HUES6 (cell line): ENCODE results near the gene AFF3.

Source experiments
- H3K27ac ChIP-seq: 2 replicates; pipeline ENCODE4 v1.7.0; 2013; ENCODE audit warnings: low read depth, mild to moderate bottlenecking, low read length, inconsistent platforms
- H3K27me3 ChIP-seq: 2 replicates; pipeline ENCODE4 v1.6.1; 2013; ENCODE audit warnings: low read length; ENCODE audit not compliant: control insufficient read depth, insufficient read depth
- H3K36me3 ChIP-seq: 2 replicates; pipeline ENCODE4 v1.6.1; 2013; ENCODE audit warnings: low read length; ENCODE audit not compliant: control insufficient read depth, insufficient read depth
- H3K4me1 ChIP-seq: 2 replicates; pipeline ENCODE4 v1.6.1; 2013; ENCODE audit warnings: low read length; ENCODE audit not compliant: control insufficient read depth, insufficient read depth
- H3K4me3 ChIP-seq: 2 replicates; pipeline ENCODE4 v1.5.1; 2013; ENCODE audit warnings: low read depth, low read length
- H3K9ac ChIP-seq: one replicate; pipeline ENCODE4 v1.6.1; 2013; ENCODE audit warnings: mild to moderate bottlenecking, low read length
- H3K9me3 ChIP-seq: 2 replicates; pipeline ENCODE4 v1.6.1; 2013; ENCODE audit warnings: low read depth, low read length; ENCODE audit not compliant: control insufficient read depth, insufficient read depth

The AFF3 gene

GRCh38 chr2:100068395-100068794 lies 74.0 kb downstream of the AFF3 start:
- H3K36me3 ChIP-seq: no peaks in the 10 kb centered on the region
- H3K4me1 ChIP-seq: no peaks in the 10 kb centered on the region
- H3K27ac ChIP-seq: no peak overlapping the region
- 0 out of 2 replicates have a peak, but pooled peaks cover 3% of the 10 kb centered on the region for H3K9me3 ChIP-seq
- no peak overlapping the region for H3K9ac ChIP-seq
- H3K27me3 ChIP-seq: no peaks in the 10 kb centered on the region
- H3K4me3 ChIP-seq: no peak overlapping the region

DNA sequence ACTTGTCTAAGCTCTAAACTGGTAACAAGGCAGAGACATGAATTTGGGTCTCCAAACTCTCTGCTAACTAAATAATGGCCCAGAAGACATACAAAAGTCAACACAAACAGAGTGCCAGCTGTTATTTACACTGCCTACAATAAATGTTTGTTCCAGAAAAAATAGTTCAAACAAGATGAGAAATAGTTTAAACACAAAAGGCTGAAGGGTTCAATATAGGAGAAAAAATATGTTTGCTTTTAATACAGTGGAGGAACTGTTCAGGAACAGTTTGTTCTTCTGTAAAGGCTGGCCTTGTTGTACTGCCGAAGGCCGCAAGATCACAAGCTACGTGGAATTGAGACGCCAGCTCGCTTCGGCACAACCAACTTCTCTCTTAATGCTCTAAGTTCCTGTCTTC lies 74.6 kb downstream of the AFF3 start:
- no peak overlapping the region for H3K9ac ChIP-seq
- no peaks in the 10 kb centered on the region for H3K27me3 ChIP-seq
- no peak overlapping the region for H3K4me3 ChIP-seq
- H3K27ac ChIP-seq: no peak overlapping the region
- no peaks in the 10 kb centered on the region for H3K36me3 ChIP-seq
- 0 out of 2 replicates have a peak, but pooled peaks cover 3% of the 10 kb centered on the region for H3K9me3 ChIP-seq
- no peaks in the 10 kb centered on the region for H3K4me1 ChIP-seq

DNA sequence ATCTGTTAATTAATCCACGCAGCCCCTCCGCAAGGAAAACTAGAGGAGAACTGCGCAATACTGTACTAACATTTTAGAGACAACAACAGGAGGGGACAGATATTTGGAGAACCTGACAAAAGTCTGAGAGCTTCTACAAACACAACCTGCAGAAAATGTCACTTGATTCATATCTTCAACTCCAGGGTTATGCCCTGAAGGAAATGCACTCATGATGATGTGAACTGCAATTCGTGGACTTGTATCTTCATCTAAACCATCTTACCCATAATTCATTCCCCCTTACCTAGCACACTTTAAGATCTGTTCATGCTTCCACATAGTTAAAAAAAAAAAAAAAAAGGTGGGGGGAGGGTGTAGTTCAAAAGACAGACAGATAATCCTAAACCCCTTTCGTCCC lies 75.5 kb downstream of the AFF3 start:
- Histone ChIP-seq H3K9me3 (0 out of 2 replicates have a peak, but pooled peaks cover 3% of the 10 kb centered on the region), H3K27ac (no peak overlapping the region), H3K27me3 (no peaks in the 10 kb centered on the region), H3K9ac (no peak overlapping the region), H3K4me3 (no peak overlapping the region), H3K36me3 (no peaks in the 10 kb centered on the region), H3K4me1 (no peaks in the 10 kb centered on the region)

GRCh38 chr2:100066246-100066645 lies 76.1 kb downstream of the AFF3 start:
- Histone ChIP-seq H3K4me3 (no peak overlapping the region), H3K9ac (no peak overlapping the region), H3K27me3 (no peaks in the 10 kb centered on the region), H3K27ac (no peak overlapping the region), H3K4me1 (no peaks in the 10 kb centered on the region), H3K36me3 (no peaks in the 10 kb centered on the region), H3K9me3 (0 out of 2 replicates have a peak, but pooled peaks cover 3% of the 10 kb centered on the region)

DNA sequence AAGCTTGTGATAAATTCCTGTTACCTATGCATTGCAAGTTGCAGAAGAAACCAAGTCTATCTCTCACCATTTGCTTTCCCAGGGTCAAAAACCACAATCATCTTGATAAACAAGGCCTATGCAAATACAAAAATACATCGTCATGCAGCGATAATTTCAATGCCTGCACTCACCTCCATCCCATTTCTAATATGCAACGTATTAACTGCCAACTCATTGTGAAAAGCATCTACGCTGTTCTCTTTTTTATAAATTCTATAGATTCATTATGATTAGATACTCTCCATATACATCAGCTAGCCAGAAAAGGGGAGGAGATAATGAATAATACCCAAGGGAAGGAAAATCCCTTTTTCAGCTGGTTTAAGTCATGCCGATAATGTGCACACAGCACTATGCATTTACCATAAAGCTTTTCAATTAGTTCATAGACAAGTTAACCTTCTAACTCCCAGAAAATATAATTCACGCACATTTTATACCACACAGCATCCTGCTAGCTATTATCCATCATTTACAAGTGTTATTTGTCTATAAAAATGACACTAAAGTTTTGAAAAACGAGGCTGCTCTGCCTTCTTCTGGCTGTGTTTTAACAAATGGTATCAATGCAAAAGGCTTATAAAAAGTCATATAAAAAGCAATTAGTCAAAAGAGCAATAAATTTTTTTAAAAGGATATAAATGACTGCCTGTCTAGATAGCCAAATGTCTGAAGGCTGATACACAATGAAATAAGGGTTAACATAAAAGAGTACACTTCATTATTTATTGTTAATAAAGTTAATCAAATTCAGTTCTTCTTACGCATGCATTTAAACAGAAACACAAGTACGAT lies 77.6 kb downstream of the AFF3 start:
- H3K4me3 ChIP-seq: no peak overlapping the region

DNA sequence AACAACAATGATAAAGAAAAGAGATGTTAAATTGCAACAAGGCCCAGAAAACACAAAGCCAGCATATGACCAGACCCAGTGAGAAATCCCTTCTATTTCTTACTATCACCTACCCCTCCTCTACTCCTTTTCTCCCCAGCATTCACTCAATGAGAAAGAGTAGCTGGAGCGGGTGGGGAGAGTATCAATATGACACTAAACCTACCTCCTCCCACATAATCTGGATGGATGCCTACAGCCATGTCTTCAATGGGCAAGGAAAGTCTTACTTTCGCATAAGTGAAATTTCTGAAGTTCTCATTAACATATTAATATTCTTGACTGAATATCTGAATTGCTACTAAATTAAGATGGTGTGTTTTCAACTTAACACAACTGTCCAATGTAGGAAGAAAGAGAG lies 78.2 kb downstream of the AFF3 start:
- Histone ChIP-seq H3K9ac (no peak overlapping the region), H3K9me3 (0 out of 2 replicates have a peak, but pooled peaks cover 3% of the 10 kb centered on the region), H3K4me3 (no peak overlapping the region), H3K4me1 (no peaks in the 10 kb centered on the region), H3K27ac (no peak overlapping the region), H3K36me3 (no peaks in the 10 kb centered on the region), H3K27me3 (no peaks in the 10 kb centered on the region)

More for the DNA sequence above, 77.6 kb downstream of the AFF3 start:
- Histone ChIP-seq H3K36me3 (no peaks in the 10 kb centered on the region), H3K9me3 (0 out of 2 replicates have a peak, but pooled peaks cover 3% of the 10 kb centered on the region), H3K27me3 (no peaks in the 10 kb centered on the region), H3K27ac (no peak overlapping the region), H3K9ac (no peak overlapping the region), H3K4me1 (no peaks in the 10 kb centered on the region)

- 0 out of 2 replicates have a peak, but pooled peaks cover 3% of the 10 kb centered on the region for H3K9me3 ChIP-seq
- H3K4me3 ChIP-seq: no peak overlapping the region
- no peaks in the 10 kb centered on the region for H3K27me3 ChIP-seq
- H3K36me3 ChIP-seq: no peaks in the 10 kb centered on the region
- H3K9ac ChIP-seq: no peak overlapping the region
- H3K4me1 ChIP-seq: no peaks in the 10 kb centered on the region
- no peak overlapping the region for H3K27ac ChIP-seq
These were observed 78.9 kb downstream of the AFF3 start for GRCh38 chr2:100063459-100063953.

GRCh38 chr2:100062336-100062735 lies 80.1 kb downstream of the AFF3 start:
- H3K36me3 ChIP-seq: no peaks in the 10 kb centered on the region
- H3K27me3 ChIP-seq: no peaks in the 10 kb centered on the region
- H3K4me3 ChIP-seq: no peak overlapping the region
- no peak overlapping the region for H3K27ac ChIP-seq
- H3K4me1 ChIP-seq: no peaks in the 10 kb centered on the region
- no peak overlapping the region for H3K9ac ChIP-seq
- 0 out of 2 replicates have a peak, but pooled peaks cover 3% of the 10 kb centered on the region for H3K9me3 ChIP-seq

DNA sequence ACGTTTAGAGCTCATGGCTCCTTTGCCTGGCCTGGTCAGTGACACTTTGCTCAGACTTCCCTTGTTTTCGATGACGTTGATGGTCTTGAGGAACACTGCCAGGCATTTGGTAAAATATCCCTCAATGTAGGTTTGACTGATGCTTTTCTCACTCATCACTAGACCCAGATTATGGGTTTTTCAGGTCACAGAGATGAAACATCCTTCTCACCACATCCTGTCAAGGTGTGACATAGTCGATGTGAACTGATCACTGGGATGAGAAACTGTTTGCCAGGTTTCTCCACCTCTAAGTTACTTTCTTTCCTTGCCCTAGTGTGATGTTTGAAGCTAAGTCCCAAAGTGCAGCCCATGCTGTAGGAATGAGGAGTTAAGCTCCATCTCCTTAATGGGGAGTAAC lies 81.5 kb downstream of the AFF3 start:
- H3K27ac ChIP-seq: no peak overlapping the region
- H3K4me3 ChIP-seq: no peak overlapping the region
- 0 out of 2 replicates have a peak, but pooled peaks cover 3% of the 10 kb centered on the region for H3K9me3 ChIP-seq
- no peaks in the 10 kb centered on the region for H3K4me1 ChIP-seq
- no peaks in the 10 kb centered on the region for H3K27me3 ChIP-seq
- no peak overlapping the region for H3K9ac ChIP-seq
- no peaks in the 10 kb centered on the region for H3K36me3 ChIP-seq

GRCh38 chr2:100059638-100060037 lies 82.8 kb downstream of the AFF3 start:
- Histone ChIP-seq H3K9me3 (0 out of 2 replicates have a peak, but pooled peaks cover 3% of the 10 kb centered on the region), H3K27ac (no peak overlapping the region), H3K4me3 (no peak overlapping the region), H3K27me3 (no peaks in the 10 kb centered on the region), H3K36me3 (no peaks in the 10 kb centered on the region), H3K9ac (no peak overlapping the region), H3K4me1 (no peaks in the 10 kb centered on the region)

DNA sequence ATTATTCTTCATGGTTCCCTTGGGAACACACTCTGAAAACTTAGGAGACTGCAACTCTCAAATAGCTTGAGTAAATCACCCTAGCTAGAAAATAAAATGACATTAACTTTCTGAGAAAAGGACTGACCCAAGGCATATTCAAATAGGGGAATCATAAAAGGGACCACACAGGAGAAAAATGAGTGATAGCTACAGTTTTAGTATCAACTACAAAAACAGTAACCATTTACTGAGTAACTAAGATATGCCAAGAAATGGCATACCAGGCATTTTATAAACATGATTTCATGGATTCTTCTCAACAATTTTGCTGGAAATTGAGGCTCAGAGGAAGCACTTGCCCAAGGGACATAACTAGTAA lies 84.5 kb downstream of the AFF3 start:
- H3K36me3 ChIP-seq: no peaks in the 10 kb centered on the region
- no peak overlapping the region for H3K9ac ChIP-seq
- no peak overlapping the region for H3K27ac ChIP-seq
- no peak overlapping the region for H3K4me3 ChIP-seq
- H3K4me1 ChIP-seq: no peaks in the 10 kb centered on the region
- no peaks in the 10 kb centered on the region for H3K9me3 ChIP-seq
- no peaks in the 10 kb centered on the region for H3K27me3 ChIP-seq
